H9 (cell line): ENCODE measurements around the gene SULF2. TPM values are rescaled to one million over a fixed set of nuclear protein-coding genes. Genes with fewer than 3 reads are reported as not detected.

Source experiments
- DNase-seq: peaks from one replicate; pipeline ENCODE4 v3.0.0-alpha.2; 2017
- H2AFZ ChIP-seq: one replicate; pipeline ENCODE4 v1.6.1; 2013; ENCODE audit warnings: mild to moderate bottlenecking, low read length, control low read depth, moderate library complexity
- H2AK5ac ChIP-seq: 2 replicates; pipeline ENCODE4 v1.6.1; 2013; ENCODE audit warnings: low read length, control low read depth, mixed read lengths; ENCODE audit not compliant: insufficient read length
- H2BK120ac ChIP-seq: one replicate; pipeline ENCODE4 v1.6.1; 2013; ENCODE audit warnings: low read depth, mild to moderate bottlenecking, low read length, control low read depth, inconsistent platforms; ENCODE audit not compliant: poor library complexity, severe bottlenecking
- H2BK12ac ChIP-seq: 2 replicates; pipeline ENCODE4 v1.6.1; 2013; ENCODE audit warnings: low read length, control low read depth, mixed read lengths, low read depth; ENCODE audit not compliant: insufficient read length
- H2BK15ac ChIP-seq: 2 replicates; pipeline ENCODE4 v1.6.1; 2013; ENCODE audit warnings: low read depth, low read length, control low read depth
- H2BK20ac ChIP-seq: one replicate; pipeline ENCODE4 v1.6.1; 2013; ENCODE audit warnings: low read depth, mild to moderate bottlenecking, low read length, control low read depth, inconsistent platforms; ENCODE audit not compliant: poor library complexity, severe bottlenecking
- H2BK5ac ChIP-seq: 2 replicates; pipeline ENCODE4 v1.6.1; 2013; ENCODE audit warnings: low read length, control low read depth, mixed read lengths; ENCODE audit not compliant: insufficient read length
- H3K14ac ChIP-seq: 2 replicates; pipeline ENCODE4 v1.6.1; 2013; ENCODE audit warnings: low read length, control low read depth; ENCODE audit not compliant: insufficient read depth
- H3K18ac ChIP-seq: 2 replicates; pipeline ENCODE4 v1.6.1; 2013; ENCODE audit warnings: low read depth, mild to moderate bottlenecking, mixed read lengths, low read length, control low read depth; ENCODE audit not compliant: insufficient read length
- H3K23ac ChIP-seq: 2 replicates; pipeline ENCODE4 v1.6.1; 2013; ENCODE audit warnings: low read length, control low read depth, mixed read lengths, low read depth; ENCODE audit not compliant: insufficient read length
- H3K23me2 ChIP-seq: 2 replicates; pipeline ENCODE4 v1.6.1; 2013; ENCODE audit warnings: low read depth, mild to moderate bottlenecking, mixed read lengths, low read length, control low read depth; ENCODE audit not compliant: insufficient read length, poor library complexity, severe bottlenecking
- H3K27ac ChIP-seq: 2 replicates; pipeline ENCODE4 v1.5.1; 2013; ENCODE audit warnings: low read length, control low read depth, mixed read lengths, low read depth; ENCODE audit not compliant: insufficient read length
- H3K27me3 ChIP-seq: 2 replicates; pipeline ENCODE4 v1.6.1; 2013; ENCODE audit warnings: low read length, control low read depth, inconsistent platforms; ENCODE audit not compliant: insufficient read depth
- H3K4ac ChIP-seq: 2 replicates; pipeline ENCODE4 v1.6.1; 2013; ENCODE audit warnings: low read depth, mild to moderate bottlenecking, control low read depth, inconsistent platforms, low read length, moderate library complexity
- H3K4me1 ChIP-seq: 2 replicates; pipeline ENCODE4 v1.6.1; 2013; ENCODE audit warnings: low read length, control low read depth, inconsistent platforms; ENCODE audit not compliant: insufficient read depth
- H3K4me2 ChIP-seq: 2 replicates; pipeline ENCODE4 v1.6.1; 2013; ENCODE audit warnings: low read length, control low read depth, mixed read lengths; ENCODE audit not compliant: insufficient read length, insufficient read depth
- H3K56ac ChIP-seq: 2 replicates; pipeline ENCODE4 v1.6.1; 2013; ENCODE audit warnings: low read depth, mild to moderate bottlenecking, mixed read lengths, low read length, control low read depth; ENCODE audit not compliant: insufficient read length
- H3K79me1 ChIP-seq: 2 replicates; pipeline ENCODE4 v1.6.1; 2013; ENCODE audit warnings: low read depth, mild to moderate bottlenecking, moderate library complexity, low read length, control low read depth, inconsistent platforms; ENCODE audit not compliant: insufficient read depth, poor library complexity, severe bottlenecking
- H3K79me2 ChIP-seq: 2 replicates; pipeline ENCODE4 v1.6.1; 2013; ENCODE audit warnings: low read length, control low read depth, inconsistent platforms; ENCODE audit not compliant: insufficient read depth
- H3K9ac ChIP-seq: 2 replicates; pipeline ENCODE4 v1.6.1; 2013; ENCODE audit warnings: low read length, control low read depth, mixed read lengths; ENCODE audit not compliant: insufficient read length; ENCODE audit errors: extremely low read depth
- H3K9me3 ChIP-seq: one replicate; pipeline ENCODE4 v1.6.1; 2013; ENCODE audit warnings: low read depth, low read length, inconsistent platforms; ENCODE audit not compliant: control insufficient read depth
- H3T11ph ChIP-seq: one replicate; pipeline ENCODE4 v1.6.1; 2013; ENCODE audit warnings: mild to moderate bottlenecking, low read length, control low read depth, inconsistent platforms
- H4K20me1 ChIP-seq: one replicate; pipeline ENCODE4 v1.6.1; 2013; ENCODE audit not compliant: control insufficient read depth, insufficient read length, insufficient read depth
- H4K5ac ChIP-seq: 2 replicates; pipeline ENCODE4 v1.6.1; 2013; ENCODE audit warnings: low read depth, mild to moderate bottlenecking, mixed read lengths, low read length, control low read depth; ENCODE audit not compliant: insufficient read length
- H4K8ac ChIP-seq: replicated peaks from 2 replicates; pipeline ENCODE4 v1.6.1; 2013; ENCODE audit warnings: low read length, control low read depth, mixed read lengths, low read depth; ENCODE audit not compliant: insufficient read length
- H4K91ac ChIP-seq: 2 replicates; pipeline ENCODE4 v1.6.1; 2013; ENCODE audit warnings: low read depth, mild to moderate bottlenecking, moderate library complexity, mixed read lengths, low read length, control low read depth; ENCODE audit not compliant: insufficient read length
- H3K27ac Mint-ChIP-seq, 3 experiments: 2 replicates in 2 of 3; 3 replicates in 1 of 3; pipeline ENCODE4 v1.8.0; 2020 to 2021; ENCODE audit warnings: mixed read lengths in 3 of 3, mild to moderate bottlenecking in 1 of 3, moderate library complexity in 1 of 3
- H3K27me3 Mint-ChIP-seq: 2 replicates; pipeline ENCODE4 v1.8.0; 2021; ENCODE audit warnings: low read depth, mild to moderate bottlenecking, moderate library complexity, mixed read lengths
- H3K36me3 Mint-ChIP-seq, 3 experiments: 2 replicates in 2 of 3; 3 replicates in 1 of 3; pipeline ENCODE4 v1.8.0; 2020 to 2021; ENCODE audit warnings: low read depth in 3 of 3, mixed read lengths in 3 of 3; ENCODE audit not compliant: insufficient read depth in 1 of 3
- H3K4me1 Mint-ChIP-seq, 2 experiments: 2 replicates each; pipeline ENCODE4 v1.8.0; 2020; ENCODE audit warnings: mixed read lengths in 2 of 2
- H3K4me3 Mint-ChIP-seq, 2 experiments: 2 replicates in 1 of 2; 3 replicates in 1 of 2; pipeline ENCODE4 v1.8.0; 2020 to 2021; ENCODE audit warnings: mild to moderate bottlenecking in 2 of 2, mixed read lengths in 2 of 2, moderate library complexity in 1 of 2
- H3K9me3 Mint-ChIP-seq, 2 experiments: 2 replicates in 1 of 2; 3 replicates in 1 of 2; pipeline ENCODE4 v1.8.0; 2020; ENCODE audit warnings: mild to moderate bottlenecking in 2 of 2, mixed read lengths in 2 of 2, moderate library complexity in 1 of 2
- WGBS: extraction: QIAGEN DNeasy Blood & Tissue Kit; methylation state at CpG from one replicate; pipeline ENCODE4 v1.1.7; 2013; ENCODE audit warnings: missing lambda C conversion rate, low lambda C conversion rate, mixed read lengths; ENCODE audit not compliant: insufficient read length; ENCODE audit errors: extremely low coverage; 5-methylcytosine and 5-hydroxymethylcytosine counted together
- total RNA-seq: library from RNA; stranded (reverse); gene quantifications from 2 replicates; pipeline ENCODE4 v1.2.1, GENCODE V29; 2021
- TF ChIP-seq, protein P1 (sequence below): fragments of 200-600 bp; sonication (generic); conservative IDR thresholded peaks from 3 replicates; pipeline ENCODE4 v1.8.0; 2021; ENCODE audit warnings: antibody characterized with exemption, mild to moderate bottlenecking

The SULF2 gene
- total RNA-seq, 1 experiment from 2014 or later, result 31.2 TPM

DNA sequence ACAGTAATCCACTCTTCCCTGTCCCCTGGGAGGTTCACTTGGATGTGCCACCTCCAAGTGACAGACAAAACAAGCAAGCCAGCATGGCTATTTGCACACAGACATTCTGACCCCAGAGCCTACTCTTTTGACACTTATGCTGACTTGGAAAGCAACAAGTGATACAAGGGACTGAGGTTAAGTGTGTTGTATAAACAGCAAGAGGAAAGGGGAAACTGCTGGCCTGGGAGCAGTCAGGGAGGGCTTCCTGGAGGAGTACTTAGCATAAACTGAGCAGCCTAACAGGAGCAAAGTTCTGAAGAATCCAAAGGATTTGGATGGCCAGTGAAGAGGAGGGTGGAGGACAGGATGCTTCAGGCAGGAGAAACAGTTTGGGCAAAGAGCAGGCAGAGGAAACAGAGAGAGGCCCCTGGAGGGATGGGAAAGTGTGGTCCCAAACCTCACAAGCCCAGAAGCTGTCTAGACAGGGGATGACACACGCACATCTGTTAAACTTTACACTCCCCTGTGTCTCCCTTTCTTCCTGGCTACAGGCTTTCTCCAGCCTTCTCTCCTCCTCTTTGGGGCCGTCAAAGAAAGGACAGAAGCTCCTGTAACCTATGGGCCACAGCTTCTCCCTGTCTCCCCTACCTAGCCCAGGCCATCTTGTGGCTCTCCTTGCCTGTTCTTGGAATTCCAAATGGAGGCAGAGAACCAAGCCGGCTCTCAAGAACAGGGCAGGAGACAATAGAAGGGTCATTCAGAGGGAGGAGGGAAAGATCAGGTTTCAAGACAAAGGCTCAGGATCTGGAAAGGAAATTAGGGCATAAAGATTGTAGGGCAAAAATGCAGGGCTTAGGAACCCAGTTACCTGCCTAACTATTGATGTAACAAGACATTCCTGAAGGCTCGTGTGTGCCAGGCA is 19.3 kb downstream of the SULF2 start:
- no peaks in the 10 kb centered on the region for H3K79me1 ChIP-seq
- no peak overlapping the region for H3T11ph ChIP-seq
- H3K9me3 ChIP-seq, result no peaks in the 10 kb centered on the region
- H3K4me1 ChIP-seq, result peaks cover 5% of the 10 kb centered on the region; the same call in 1 of the 2 replicates
- peaks cover 7 to 11% of the 10 kb centered on the region in 2 experiments for H3K9me3 Mint-ChIP-seq
- no peak overlapping the region for H3K14ac ChIP-seq
- H3K36me3 Mint-ChIP-seq, result peaks cover 15 to 22% (median 19%) of the 10 kb centered on the region in 3 experiments
- no peak overlapping the region for H3K4ac ChIP-seq
- no peak overlapping the region for H2BK15ac ChIP-seq
- peak overlapping the region; percentile 4 for H3K4me2 ChIP-seq
- TF ChIP-seq, protein P1, sequence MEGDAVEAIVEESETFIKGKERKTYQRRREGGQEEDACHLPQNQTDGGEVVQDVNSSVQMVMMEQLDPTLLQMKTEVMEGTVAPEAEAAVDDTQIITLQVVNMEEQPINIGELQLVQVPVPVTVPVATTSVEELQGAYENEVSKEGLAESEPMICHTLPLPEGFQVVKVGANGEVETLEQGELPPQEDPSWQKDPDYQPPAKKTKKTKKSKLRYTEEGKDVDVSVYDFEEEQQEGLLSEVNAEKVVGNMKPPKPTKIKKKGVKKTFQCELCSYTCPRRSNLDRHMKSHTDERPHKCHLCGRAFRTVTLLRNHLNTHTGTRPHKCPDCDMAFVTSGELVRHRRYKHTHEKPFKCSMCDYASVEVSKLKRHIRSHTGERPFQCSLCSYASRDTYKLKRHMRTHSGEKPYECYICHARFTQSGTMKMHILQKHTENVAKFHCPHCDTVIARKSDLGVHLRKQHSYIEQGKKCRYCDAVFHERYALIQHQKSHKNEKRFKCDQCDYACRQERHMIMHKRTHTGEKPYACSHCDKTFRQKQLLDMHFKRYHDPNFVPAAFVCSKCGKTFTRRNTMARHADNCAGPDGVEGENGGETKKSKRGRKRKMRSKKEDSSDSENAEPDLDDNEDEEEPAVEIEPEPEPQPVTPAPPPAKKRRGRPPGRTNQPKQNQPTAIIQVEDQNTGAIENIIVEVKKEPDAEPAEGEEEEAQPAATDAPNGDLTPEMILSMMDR, result no peak
- no peak overlapping the region for H2AFZ ChIP-seq
- no peak overlapping the region for H3K27ac ChIP-seq
- no peak overlapping the region for H3K23ac ChIP-seq
- H3K4me3 Mint-ChIP-seq, result no peak overlapping the region; a peak in 1 of 5 replicates
- H3K56ac ChIP-seq, result no peak overlapping the region
- H4K5ac ChIP-seq, result no peak overlapping the region
- H3K27me3 ChIP-seq, result no peaks in the 10 kb centered on the region
- no peak overlapping the region for H4K8ac ChIP-seq
- no peak overlapping the region for H3K18ac ChIP-seq
- no peak overlapping the region for H2BK120ac ChIP-seq
- H2BK12ac ChIP-seq, result no peak overlapping the region
- H3K27ac Mint-ChIP-seq, result peak overlapping the region; percentile 60 to 94 (median 85); a peak in 5 of 7 replicates
- no peaks in the 10 kb centered on the region for H3K79me2 ChIP-seq
- H2BK5ac ChIP-seq, result no peak overlapping the region
- peak; percentile 46 for DNase-seq
- H2BK20ac ChIP-seq, result no peak overlapping the region
- no CpG with 5 or more reads among the region's 4 CpGs for WGBS
- no peaks in the 10 kb centered on the region; the same call in 1 of the 2 replicates for H3K27me3 Mint-ChIP-seq
- H4K20me1 ChIP-seq, result no peaks in the 10 kb centered on the region
- H3K23me2 ChIP-seq, result no peaks in the 10 kb centered on the region
- H2AK5ac ChIP-seq, result no peak overlapping the region
- no peak overlapping the region for H3K9ac ChIP-seq
- peaks cover 39 to 58% of the 10 kb centered on the region in 2 experiments for H3K4me1 Mint-ChIP-seq
- no peak overlapping the region for H4K91ac ChIP-seq
